HG02981 (cell line): Measurements from ENCODE around the gene CDH4.

Experiments
- ATAC-seq: cut with Tn5 transposase; IDR thresholded peaks from one replicate; pipeline ENCODE4 v1.9.1; 2021; ENCODE audit warnings: mild to moderate bottlenecking, moderate library complexity; ENCODE audit not compliant: unreplicated experiment

The CDH4 gene

DNA sequence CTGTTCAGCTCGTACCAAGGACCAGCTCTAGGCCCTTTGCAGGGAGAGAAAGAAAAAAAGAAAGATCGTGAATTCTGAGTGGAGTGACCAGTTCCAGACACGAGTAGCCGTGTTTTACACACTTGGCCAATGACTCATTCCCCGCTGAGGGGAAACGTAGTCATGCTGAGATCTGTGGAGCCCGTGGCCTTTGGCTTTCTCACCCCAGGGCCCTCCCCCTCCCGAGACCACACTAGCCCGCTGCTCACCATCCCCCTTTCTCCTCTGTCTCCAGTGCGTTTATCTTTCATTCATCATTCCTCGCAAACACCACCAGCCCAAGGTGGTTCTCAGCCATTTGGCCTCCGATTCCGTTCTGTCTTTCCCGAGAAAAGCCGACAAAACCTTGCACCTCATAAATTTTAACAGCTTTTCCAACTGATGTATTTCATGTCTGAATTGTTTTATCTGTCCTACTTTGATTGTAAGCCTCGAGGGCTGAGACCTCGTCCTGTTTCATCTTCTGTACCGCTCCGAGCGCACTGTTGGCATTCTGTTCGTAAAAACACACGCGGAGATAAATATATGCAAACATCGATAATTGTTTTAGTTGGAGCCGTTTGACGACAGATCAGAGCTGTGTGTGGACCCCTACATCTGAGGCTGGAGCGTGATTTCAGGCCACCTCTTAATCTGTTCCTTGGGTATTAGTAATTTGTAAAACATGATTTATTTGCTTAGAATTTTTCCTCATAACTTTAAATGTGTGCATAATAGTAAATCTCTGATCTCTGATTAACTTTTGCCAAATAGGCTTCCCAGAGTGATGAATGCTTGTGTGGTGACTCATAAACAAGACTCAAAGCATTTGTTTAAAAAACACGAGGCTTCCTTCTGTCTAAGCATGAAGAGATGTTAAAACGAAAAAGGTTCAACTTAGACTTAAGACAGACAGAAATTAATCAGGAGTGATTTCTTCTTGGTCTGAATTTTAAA is 336.6 kb downstream of the CDH4 start:
- no peak for ATAC-seq

DNA sequence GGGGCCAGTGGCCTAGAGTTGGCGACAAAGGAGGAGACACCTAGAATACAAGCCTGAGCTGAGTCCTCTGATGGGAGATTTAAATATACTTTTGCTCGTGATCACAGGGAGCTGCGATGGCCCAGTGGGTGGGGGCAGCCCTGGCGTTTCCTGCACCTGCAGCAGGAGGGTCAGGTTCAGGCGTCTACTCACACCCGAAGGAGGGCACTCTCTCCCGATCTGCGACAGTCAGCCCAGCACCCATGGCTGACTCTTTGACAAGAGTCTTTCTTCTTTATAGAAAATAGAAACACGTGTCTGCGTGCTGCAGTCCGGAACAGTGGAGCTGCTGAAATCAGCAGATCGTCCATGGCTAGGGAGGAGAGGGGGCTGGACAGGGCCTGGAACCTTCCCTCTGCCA is 338.2 kb downstream of the CDH4 start:
- no peak for ATAC-seq

DNA sequence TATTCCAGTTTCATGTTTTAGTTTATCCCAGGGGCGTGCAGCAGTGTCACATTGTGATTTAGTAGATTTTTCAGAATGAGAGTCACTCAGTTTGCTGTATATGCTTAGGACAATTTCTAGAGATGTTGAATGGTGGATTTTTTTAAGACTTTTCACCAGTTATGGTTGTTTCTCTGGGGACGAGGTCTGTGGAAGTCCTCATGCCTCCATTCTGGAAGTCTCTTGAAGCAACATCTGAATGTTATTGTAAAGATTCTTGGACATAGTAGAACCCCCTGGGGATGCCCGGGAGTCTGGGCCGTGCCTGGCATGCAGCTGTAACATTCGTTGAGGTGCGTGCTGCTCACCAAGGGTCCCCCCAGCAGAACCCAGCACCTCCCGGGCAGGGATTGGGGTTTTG is 341.5 kb downstream of the CDH4 start:
- no peak for ATAC-seq

DNA sequence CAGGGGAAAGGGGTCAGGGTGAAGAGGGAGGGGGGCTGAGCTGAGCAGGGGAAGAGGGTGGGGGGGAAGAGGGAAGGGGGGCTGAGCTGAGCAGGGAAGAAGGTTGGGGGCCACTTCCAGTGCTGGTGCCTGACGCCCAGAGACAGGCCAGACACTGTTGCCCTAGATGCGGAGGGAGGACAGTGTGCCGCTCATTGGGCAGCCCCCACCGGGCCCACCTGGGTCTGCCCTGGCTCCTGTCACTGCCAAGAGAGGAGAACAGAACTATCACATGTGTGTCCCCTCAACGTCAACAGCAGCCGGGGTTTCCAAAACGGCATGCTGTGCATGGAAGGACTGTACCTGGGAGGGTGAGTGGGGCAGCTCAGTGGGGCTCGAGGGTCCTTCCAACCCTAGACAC is 342.1 kb downstream of the CDH4 start:
- no peak for ATAC-seq

DNA sequence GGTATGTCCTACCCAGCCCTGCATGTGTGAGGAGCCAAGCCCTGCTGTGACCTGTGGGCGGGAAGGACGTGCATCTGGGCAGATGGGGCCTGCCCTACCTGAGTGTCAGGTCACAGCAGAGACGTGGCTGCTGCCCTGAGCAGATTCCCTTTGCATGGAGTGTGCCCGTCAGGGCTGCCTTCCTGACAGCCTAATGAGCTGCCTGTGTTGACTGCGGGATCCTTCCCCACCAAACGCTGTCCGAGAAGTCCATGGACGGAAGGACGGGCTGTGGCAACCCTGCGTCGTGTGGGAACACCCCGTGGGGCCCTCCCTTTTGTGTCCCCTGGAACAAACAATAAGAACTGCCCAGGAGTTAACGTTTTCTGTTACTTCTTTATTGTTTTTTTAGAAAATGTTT is 343.2 kb downstream of the CDH4 start:
- no peak for ATAC-seq

DNA sequence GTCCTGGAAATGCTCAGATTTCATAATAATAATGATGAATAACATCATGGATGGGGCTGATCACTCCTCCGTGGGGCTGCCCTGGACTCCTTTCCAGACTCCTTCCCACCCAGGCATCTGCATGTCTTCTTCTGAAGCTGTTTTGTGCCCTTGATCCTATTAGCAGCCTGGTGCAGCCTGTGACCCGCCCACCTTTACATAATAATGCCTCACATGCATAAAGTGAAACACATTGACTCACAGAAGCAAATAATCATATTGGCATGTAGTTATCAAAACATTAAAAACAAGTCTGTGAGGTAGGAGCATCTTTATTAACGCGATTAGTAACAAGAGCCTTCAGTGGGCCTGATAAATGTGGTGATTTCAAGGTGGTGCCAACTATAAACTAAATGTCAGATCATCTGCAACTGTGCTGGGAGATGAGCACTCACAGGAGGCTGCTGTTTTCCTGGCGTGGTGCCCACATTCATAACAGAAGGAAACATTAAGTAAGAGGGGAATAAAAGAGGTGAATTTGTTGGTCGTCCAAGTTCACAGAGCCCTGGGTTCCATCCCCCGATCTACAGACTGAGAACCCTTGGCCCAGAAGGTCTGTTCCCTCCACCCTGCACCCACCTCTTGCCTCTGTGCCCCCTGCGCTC is 344.7 kb downstream of the CDH4 start:
- no peak for ATAC-seq

DNA sequence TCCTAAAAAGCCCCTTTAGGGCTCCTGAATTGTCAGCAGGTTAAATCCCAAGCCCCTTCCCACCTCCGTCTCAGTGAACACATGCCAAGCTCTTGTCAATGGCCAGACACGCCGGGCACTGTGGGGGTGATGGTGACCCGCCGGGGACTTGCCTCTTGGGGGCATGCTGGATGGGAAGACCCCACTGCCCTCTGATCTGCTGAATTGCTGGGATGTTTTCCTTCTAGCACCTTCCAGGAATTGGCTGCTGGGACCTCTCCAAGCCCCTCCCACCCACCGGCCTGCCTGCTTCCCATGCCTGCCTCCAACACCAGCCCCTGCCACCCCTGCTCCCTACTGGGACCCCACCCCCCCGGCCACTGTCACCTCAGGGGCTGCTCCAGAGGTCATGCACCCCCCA is 345.9 kb downstream of the CDH4 start:
- no peak for ATAC-seq

DNA sequence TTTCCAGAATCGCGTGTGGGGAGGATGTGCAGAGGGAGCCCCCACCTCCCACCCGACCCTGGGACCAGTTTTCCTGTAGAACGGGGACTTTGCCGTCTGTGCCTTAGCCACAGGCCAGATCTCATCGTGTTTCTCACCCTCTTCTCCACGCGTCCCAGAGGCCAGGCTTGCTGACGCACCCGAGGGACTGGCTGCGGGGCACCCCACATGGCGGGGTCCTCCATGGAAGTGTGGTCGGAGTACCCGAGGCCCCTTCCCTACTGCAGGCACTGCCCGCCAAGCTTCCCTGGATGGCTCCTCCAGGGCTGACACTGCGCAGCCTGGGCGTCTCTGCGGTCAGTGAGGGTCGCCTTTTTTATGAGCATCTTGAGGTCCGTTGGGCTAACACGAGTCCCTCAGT is 346.5 kb downstream of the CDH4 start:
- ATAC-seq, result no peak

DNA sequence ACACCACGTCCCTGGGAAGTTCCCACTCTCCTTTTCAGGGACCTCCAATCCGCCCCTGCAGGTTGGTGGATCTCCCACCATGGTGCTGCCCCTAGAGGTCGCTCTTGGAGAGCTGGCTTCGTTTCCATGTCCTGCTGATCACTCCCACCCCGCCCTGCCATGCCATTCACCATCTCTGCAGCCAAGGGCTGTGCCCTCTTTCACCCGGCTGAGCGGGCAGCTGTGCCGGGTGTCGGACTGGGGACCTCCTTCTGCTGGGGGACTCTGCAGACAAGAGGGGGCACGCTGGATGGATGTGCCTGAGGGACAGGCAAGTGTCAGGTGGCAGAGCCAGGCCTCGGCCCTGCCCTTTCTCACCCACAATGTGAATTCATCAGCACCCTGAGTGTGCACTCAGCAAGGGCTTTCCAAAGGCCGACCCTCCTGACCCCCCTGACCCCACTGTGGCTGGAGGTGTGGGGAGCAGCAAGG is 347.0 kb downstream of the CDH4 start:
- ATAC-seq, result no peak

DNA sequence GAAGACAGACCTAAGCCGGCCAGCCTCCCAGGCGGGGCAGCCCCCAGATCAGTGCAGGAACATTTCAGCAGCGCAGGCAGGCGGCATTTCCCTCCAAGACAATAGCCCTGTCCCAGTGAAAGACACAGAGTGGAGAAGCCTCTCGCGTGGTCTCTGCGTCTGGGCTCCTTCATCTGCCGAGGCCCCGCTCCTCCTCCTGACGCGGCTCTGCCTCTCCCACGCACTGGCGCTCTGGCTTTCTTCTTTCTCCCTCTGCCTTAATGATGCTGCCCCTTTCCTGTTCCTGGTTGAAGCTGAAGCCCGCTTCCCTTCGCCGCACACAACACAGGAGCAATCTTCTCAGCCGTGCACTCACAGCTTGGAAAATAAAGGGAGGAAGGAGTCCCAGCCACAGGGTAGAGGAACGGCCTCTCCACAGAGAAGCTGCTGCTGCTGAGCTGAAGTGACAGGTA is 347.5 kb downstream of the CDH4 start:
- ATAC-seq, result no peak

- no peak for ATAC-seq
Measured at GRCh38 chr20:61600016-61600415, 348.0 kb downstream of the CDH4 start.

DNA sequence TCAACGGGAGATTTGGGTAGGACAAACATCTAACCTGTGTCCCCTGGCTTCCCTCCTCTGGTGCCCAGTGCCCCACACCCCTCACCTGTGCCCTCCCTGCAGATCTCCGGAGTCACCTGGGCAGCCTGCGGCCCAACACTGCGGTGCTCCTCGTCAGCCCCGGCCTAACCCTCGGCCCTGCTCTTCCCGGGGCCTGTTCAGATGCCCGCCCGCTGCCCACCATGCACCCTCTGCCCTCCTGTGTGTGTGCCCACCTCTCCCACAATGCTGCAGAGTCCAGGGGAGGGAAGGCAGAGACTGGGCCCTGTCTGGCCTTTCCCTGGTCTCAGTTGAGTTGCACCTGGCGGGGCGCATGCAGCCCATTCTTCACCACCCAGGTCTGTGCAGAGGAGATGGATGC is 349.3 kb downstream of the CDH4 start:
- ATAC-seq, result no peak

- no peak for ATAC-seq
Measured at GRCh38 chr20:61601853-61602252, 349.8 kb downstream of the CDH4 start.

GRCh38 chr20:61603715-61604114 is 351.7 kb downstream of the CDH4 start:
- no peak for ATAC-seq

DNA sequence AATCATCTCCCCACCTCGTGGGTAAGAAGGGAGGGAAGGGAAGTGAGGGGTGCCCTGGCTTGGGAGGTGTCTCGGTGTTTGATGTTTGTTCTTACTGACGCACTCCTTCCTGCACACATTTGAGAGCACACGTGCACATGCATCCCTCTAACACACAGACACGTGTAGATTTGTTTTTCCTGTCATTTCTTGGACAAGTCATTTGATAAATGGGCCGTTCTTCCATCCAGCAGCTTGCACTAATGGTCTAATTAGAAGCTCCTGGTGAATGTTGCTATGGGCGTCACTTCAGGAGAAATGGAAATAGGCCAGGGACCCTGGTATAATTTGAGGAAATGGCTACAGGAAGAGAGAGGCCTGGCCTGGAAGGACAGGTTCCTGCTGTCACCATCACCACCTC is 352.5 kb downstream of the CDH4 start:
- no peak for ATAC-seq

DNA sequence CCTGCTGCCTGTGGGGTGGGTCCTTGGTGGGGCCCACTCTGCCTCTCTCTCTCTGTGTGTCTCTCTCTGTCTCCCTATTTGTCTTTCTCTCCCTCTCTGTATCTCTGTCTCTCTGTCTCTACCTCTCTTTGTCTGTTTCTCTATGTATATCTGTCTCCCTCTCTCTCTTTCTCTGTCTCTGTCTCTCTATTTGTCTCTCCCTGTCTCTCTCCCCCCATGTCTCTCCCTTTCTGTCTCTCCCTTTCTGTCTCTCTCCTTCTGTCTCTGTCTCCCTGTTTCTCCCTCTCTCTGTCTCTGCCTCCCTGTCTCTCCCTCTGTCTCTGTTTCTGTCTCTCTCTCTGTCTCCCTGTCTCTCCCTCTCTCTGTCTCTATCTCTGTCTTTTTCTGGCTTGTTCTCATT is 353.2 kb downstream of the CDH4 start:
- no peak for ATAC-seq

- ATAC-seq, result no peak
Measured at GRCh38 chr20:61605862-61606557, 353.9 kb downstream of the CDH4 start.

GRCh38 chr20:61608275-61609085 is 356.4 kb downstream of the CDH4 start:
- no peak for ATAC-seq

DNA sequence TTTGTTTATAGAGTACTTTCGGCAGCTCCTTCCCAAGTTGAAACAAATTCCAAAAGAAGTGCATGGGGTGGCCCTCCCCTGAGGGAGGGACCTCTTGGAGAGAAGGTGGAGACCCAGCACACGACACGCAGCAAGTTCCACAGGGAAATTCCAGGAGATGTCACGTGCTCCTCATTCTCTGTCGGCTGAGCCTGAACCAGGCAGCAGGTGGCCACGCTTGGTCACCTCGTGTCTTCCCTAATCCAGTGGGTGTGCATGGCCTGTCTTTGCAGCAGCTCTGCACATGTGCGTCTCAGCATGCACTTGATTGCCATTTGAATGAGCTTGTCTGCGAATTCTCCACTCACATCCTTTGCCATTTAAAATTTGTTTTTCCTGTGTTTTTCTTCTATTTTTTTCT is 357.4 kb downstream of the CDH4 start:
- ATAC-seq, result no peak

- no peak for ATAC-seq
Measured at GRCh38 chr20:61611401-61612180, 359.5 kb downstream of the CDH4 start.
